AG04449 (cell line): Measurements from ENCODE around the gene COL6A3.

Experiments
- CTCF ChIA-PET: fragments of 350-600 bp; formaldehyde crosslinking; extraction: SDS; loops from one replicate; lab custom pipeline; 2021; ENCODE audit warnings: antibody characterized with exemption; lab: Yijun Ruan, JAX
- POLR2A ChIA-PET: fragments of 400-600, 350-600 bp; formaldehyde crosslinking; extraction: SDS; loops from one replicate; lab custom pipeline; 2020; ENCODE audit warnings: antibody characterized with exemption, inconsistent platforms; lab: Yijun Ruan, JAX
- DNase-seq: peaks from one replicate; pipeline ENCODE4 v3.0.0-alpha.2; 2010; ENCODE audit warnings: low read depth, low spot score
- H3K4me3 ChIP-seq: 2 replicates; pipeline ENCODE4 v1.5.1; 2011; ENCODE audit warnings: low read depth, mild to moderate bottlenecking, control low read depth, low read length
- CTCF ChIP-seq: IDR thresholded peaks from one replicate; pipeline ENCODE4 v1.5.1; 2011; ENCODE audit warnings: mild to moderate bottlenecking, moderate library complexity, low read length, control low read depth, inconsistent platforms; ENCODE audit not compliant: insufficient read depth; ENCODE audit errors: missing control alignments

The COL6A3 gene

DNA sequence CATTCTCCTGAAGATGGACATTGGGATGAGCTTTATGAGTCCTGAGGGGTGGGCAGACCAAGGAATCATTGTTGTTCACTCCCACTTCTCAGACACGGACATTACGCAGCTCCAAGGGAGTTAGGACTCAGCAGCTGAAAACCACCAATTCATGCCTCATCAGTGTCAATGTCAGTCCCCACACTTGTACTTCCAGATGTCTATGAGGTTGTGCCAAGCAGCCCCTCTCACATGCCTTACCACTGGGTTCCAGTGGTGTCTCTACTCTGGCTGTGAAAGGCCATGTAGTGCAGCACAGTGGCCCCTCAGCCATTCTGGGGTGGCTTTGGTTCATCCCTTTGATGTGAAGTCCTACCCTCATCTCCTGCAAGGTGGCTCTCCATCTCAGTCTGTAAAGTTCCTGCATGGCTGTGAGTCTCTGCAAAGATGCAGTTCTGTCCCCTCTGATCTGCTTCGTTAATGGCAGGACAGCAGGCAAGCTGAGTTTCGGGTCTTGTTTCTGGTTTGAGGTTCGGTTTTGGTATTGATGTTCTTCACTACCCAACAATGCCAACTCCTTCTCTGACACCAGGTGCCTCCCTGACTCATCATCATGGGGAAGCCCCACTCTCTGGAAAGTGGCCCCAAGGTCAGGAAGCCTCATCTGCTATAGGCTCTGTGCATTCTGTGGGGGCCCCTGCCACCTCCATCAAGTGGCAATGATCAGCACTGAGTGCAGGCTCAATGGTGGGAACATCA, 14.0 kb upstream of the COL6A3 start:
- no peak overlapping the region for H3K4me3 ChIP-seq
- POLR2A ChIA-PET: interaction anchor here (9.9 kb wide), 1 partner anchor 16 kb away, joined by 76 read pairs; the partner anchor contains the start of gene COL6A3
- no peak for DNase-seq
- TF ChIP-seq CTCF: no peak
- CTCF ChIA-PET: interaction anchor here (1.0 to 13.6 kb wide), 10 partner anchors 10 to 144 kb away, joined by 3 to 200 read pairs (median 9); partner anchors contain the start of gene COL6A3

DNA sequence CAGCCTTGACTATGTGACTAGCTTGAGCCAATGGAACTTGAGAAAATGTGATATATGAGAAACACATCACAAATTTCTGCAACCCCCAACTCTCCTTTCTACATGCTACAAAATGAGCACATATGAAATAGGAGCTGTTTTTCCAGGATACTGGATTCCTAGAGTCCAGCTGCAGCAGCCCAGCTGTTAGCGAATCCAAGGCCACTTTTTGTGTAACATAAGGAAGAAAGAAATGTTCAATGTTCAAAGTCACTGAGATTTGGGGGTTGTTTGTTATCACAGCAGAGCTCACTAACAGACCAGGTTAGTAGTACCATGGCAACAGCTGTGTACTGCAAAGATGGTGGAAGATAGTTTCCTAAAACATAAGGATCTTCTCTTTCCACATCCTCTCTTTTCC, 12.6 kb upstream of the COL6A3 start:
- CTCF ChIA-PET: interaction anchor here (0.6 to 13.6 kb wide), 12 partner anchors 8 to 305 kb away, joined by 3 to 200 read pairs (median 6); partner anchors contain the start of gene COL6A3
- POLR2A ChIA-PET: interaction anchor here (9.9 kb wide), 1 partner anchor 14 kb away, joined by 76 read pairs; the partner anchor contains the start of gene COL6A3
- TF ChIP-seq CTCF: no peak
- no peak overlapping the region for H3K4me3 ChIP-seq
- no peak for DNase-seq

- no peak for DNase-seq
- ChIA-PET CTCF (interaction anchor here (0.8 to 3.2 kb wide), 4 partner anchors 10 to 50 kb away, joined by 4 to 8 read pairs (median 6); no protein-coding TSS in a partner anchor), POLR2A (no interaction called here)
- no peak for TF ChIP-seq CTCF
- no peak overlapping the region for H3K4me3 ChIP-seq
Observed at GRCh38 chr2:237425320-237425719, 11.4 kb upstream of the COL6A3 start.

DNA sequence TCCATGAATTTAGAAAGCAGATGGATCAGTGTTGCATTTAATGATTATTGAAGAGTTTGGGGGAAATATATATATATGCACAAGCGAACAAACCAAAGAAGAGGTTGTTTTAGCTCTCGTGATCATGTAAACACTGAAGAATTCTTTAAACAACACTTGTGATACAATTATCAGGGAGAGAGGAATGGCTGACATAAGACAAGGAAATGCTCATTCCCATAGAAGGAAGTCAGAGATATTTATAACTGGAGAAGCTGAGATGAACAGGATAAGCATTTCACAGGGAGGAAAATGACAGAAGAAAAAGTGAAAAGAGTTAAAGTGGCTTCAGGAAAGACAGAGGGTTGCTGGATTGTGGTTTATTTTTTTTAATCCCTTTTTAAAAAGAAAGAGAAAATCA, 10.6 kb upstream of the COL6A3 start:
- no peak overlapping the region for H3K4me3 ChIP-seq
- POLR2A ChIA-PET: no interaction called here
- CTCF ChIA-PET: interaction anchor here (0.6 to 7.8 kb wide), 6 partner anchors 10 to 80 kb away, joined by 3 to 115 read pairs (median 4); no protein-coding TSS in a partner anchor
- DNase-seq: no peak
- TF ChIP-seq CTCF: no peak

DNA sequence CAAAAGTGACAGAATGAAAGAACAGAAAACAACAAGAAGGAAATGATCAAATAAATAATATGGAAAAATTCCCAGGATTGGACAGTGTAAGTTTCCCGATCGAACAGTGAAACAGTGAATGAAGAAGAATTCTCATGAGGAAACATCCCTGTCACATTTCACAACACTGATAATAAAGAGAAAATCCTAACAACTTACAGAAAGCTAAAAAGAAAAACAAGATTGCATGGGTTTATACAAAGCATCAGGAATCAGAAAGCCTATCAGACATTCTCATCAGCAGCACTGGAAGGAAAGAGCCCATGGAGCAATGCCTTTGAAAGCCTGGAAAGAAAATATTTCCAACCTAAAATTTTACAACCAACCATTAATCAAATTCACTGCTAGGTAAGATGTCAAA, 9.9 kb upstream of the COL6A3 start:
- TF ChIP-seq CTCF: no peak
- POLR2A ChIA-PET: interaction anchor here (0.7 kb wide), 1 partner anchor 10 kb away, joined by 3 read pairs; no protein-coding TSS in a partner anchor
- no peak for DNase-seq
- H3K4me3 ChIP-seq: no peak overlapping the region
- CTCF ChIA-PET: interaction anchor here (0.6 to 11.9 kb wide), 5 partner anchors 8 to 81 kb away, joined by 3 to 200 read pairs (median 5); no protein-coding TSS in a partner anchor

GRCh38 chr2:237422309-237422708, 8.3 kb upstream of the COL6A3 start:
- no peak for DNase-seq
- POLR2A ChIA-PET: interaction anchor here (1.2 to 1.7 kb wide), 6 partner anchors 9 to 79 kb away, joined by 5 to 7 read pairs (median 6); no protein-coding TSS in a partner anchor
- no peak for TF ChIP-seq CTCF
- no peak overlapping the region for H3K4me3 ChIP-seq
- CTCF ChIA-PET: interaction anchor here (0.7 to 11.9 kb wide), 46 partner anchors 10 to 337 kb away, joined by 3 to 200 read pairs (median 6); no protein-coding TSS in a partner anchor
